HepG2 (cell line): Measurements from ENCODE around the gene CFAP97. TPM values are rescaled to one million over a fixed set of nuclear protein-coding genes. Genes with fewer than 3 reads are reported as not detected.
A peak's percentile ranks its signal among the peaks of the same experiment; 100 is the strongest.

Experiments
- ATAC-seq: fragments of 200-7000 bp; cut with Tn5 transposase; 3 replicates; pipeline ENCODE4 v1.9.1; 2020; ENCODE audit warnings: mild to moderate bottlenecking, moderate library complexity
- BruUV-seq: library from RNA; stranded (reverse); fragments of 400-500 nt; replicated peaks from 2 replicates; lab custom pipeline; 2021; lab: Mats Ljungman, UMichigan
- CTCF ChIA-PET: fragments of 300-600 bp; formaldehyde crosslinking; extraction: SDS; loops from one replicate; lab custom pipeline; 2021; ENCODE audit warnings: low total read pairs, inconsistent platforms, low intra/inter-chr PET ratio; lab: Yijun Ruan, JAX
- POLR2A ChIA-PET: fragments of 350-600 bp; sonication (Branson Sonifier 250); formaldehyde crosslinking; loops from one replicate; lab custom pipeline; 2020; ENCODE audit warnings: antibody characterized with exemption, inconsistent platforms; lab: Yijun Ruan, JAX
- DNase-seq: peaks from one replicate; pipeline ENCODE4 v3.0.0-alpha.2; 2015; ENCODE audit warnings: low spot score
- FAIRE-seq: peaks from 3 replicates; lab custom pipeline; 2011; peaks lifted over from hg19 to GRCh38; lab: Jason Lieb, UNC
- H2AFZ ChIP-seq: one replicate; pipeline ENCODE4 v1.6.1; 2011; ENCODE audit warnings: low read length, inconsistent platforms
- H3K27ac ChIP-seq: fragments of 300-600 bp; 3 replicates; pipeline ENCODE4 v1.8.0; 2011; ENCODE audit warnings: mixed run types, mild to moderate bottlenecking, mixed read lengths, low read length, inconsistent platforms; ENCODE audit not compliant: insufficient read depth; ENCODE audit errors: extremely low read length
- H3K27me3 ChIP-seq, 2 experiments: fragments of 200-600 bp in 1 of 2; 2 replicates in 1 of 2; 3 replicates in 1 of 2; pipeline versions ENCODE4 v1.6.0 to v1.8.0; 2011; ENCODE audit warnings: low read length in 2 of 2, mild to moderate bottlenecking in 2 of 2, moderate library complexity in 2 of 2, inconsistent platforms in 1 of 2; ENCODE audit not compliant: insufficient read depth in 2 of 2, control insufficient read depth in 1 of 2
- H3K36me3 ChIP-seq, 2 experiments: fragments of 200-600 bp in 1 of 2; replicated peaks in 1 of 2; 2 replicates in 1 of 2; 3 replicates in 1 of 2; pipeline versions ENCODE4 v1.5.1 to v1.8.0; 2011; ENCODE audit warnings: low read length in 2 of 2, inconsistent platforms in 1 of 2; ENCODE audit not compliant: insufficient read depth in 2 of 2, control insufficient read depth in 1 of 2
- H3K4me1 ChIP-seq: 2 replicates; pipeline ENCODE4 v1.5.1; 2012; ENCODE audit warnings: low read length, inconsistent platforms; ENCODE audit not compliant: insufficient read depth
- H3K4me2 ChIP-seq: 2 replicates; pipeline ENCODE4 v1.6.0; 2011; ENCODE audit warnings: low read depth, low read length, inconsistent platforms
- H3K4me3 ChIP-seq, 3 experiments: fragments of 200-600 bp in 1 of 3; sonication (generic), shearing (Covaris generic) in 1 of 3; replicated peaks in 1 of 3; 2 replicates each; pipeline ENCODE4 v1.5.1; 2011 to 2016; ENCODE audit warnings: low read length in 3 of 3, inconsistent platforms in 2 of 3, low read depth in 2 of 3, mild to moderate bottlenecking in 2 of 3, control low read depth in 1 of 3, mixed read lengths in 1 of 3; ENCODE audit not compliant: insufficient read depth in 1 of 3
- H3K79me2 ChIP-seq: one replicate; pipeline ENCODE4 v1.6.1; 2011; ENCODE audit warnings: low read length, inconsistent platforms; ENCODE audit not compliant: insufficient read depth
- H3K9ac ChIP-seq: 2 replicates; pipeline ENCODE4 v1.6.0; 2011; ENCODE audit warnings: mild to moderate bottlenecking, low read depth, low read length, inconsistent platforms; ENCODE audit not compliant: insufficient read depth
- H3K9me3 ChIP-seq: 2 replicates; pipeline ENCODE4 v1.5.1; 2012; ENCODE audit warnings: mild to moderate bottlenecking, low read length
- H4K20me1 ChIP-seq: 2 replicates; pipeline ENCODE4 v1.6.0; 2011; ENCODE audit warnings: inconsistent platforms, mild to moderate bottlenecking, low read length, moderate library complexity; ENCODE audit not compliant: insufficient read depth
- CBFB ChIP-seq: sonication (generic); formaldehyde crosslinking; IDR thresholded peaks from 2 replicates; pipeline ENCODE4 v1.4.0; 2020; ENCODE audit warnings: missing genetic modification reagents
- HOXA3 ChIP-seq: sonication (generic); formaldehyde crosslinking; IDR thresholded peaks from 2 replicates; pipeline ENCODE4 v1.5.0; 2020; ENCODE audit warnings: missing genetic modification reagents
- NFIB ChIP-seq: sonication (generic); formaldehyde crosslinking; IDR thresholded peaks from 2 replicates; pipeline ENCODE4 v1.9.0; 2021; ENCODE audit warnings: missing genetic modification reagents, mild to moderate bottlenecking, borderline replicate concordance
- NR2F1 ChIP-seq, 2 experiments: fragments of 450-650 bp in 1 of 2; formaldehyde crosslinking in 1 of 2; IDR thresholded peaks; 2 replicates each; pipeline versions ENCODE4 v1.5.0 to v1.6.1; 2016 to 2020; ENCODE audit warnings: mild to moderate bottlenecking in 1 of 2, missing compliant biosample characterization in 1 of 2, missing genetic modification reagents in 1 of 2, moderate library complexity in 1 of 2
- RFX3 ChIP-seq: IDR thresholded peaks from 2 replicates; pipeline ENCODE4 v1.6.1; 2016; ENCODE audit warnings: missing biosample characterization, missing genetic modification reagents
- SETDB1 ChIP-seq: sonication (generic); formaldehyde crosslinking; IDR thresholded peaks from 2 replicates; pipeline ENCODE4 v1.5.1; 2020; ENCODE audit warnings: missing genetic modification reagents, mild to moderate bottlenecking, borderline replicate concordance
- SIX1 ChIP-seq: sonication (generic); formaldehyde crosslinking; IDR thresholded peaks from 2 replicates; pipeline ENCODE4 v1.4.0; 2020; ENCODE audit warnings: missing genetic modification reagents, borderline replicate concordance
- ZKSCAN8 ChIP-seq: IDR thresholded peaks from 2 replicates; pipeline ENCODE4 v1.6.1; 2016; ENCODE audit warnings: borderline replicate concordance, missing genetic modification reagents, missing compliant biosample characterization
- ZNF160 ChIP-seq: sonication (generic); formaldehyde crosslinking; IDR thresholded peaks from 2 replicates; pipeline ENCODE4 v1.8.0; 2022; ENCODE audit warnings: mild to moderate bottlenecking, inconsistent platforms, missing genetic modification reagents
- ZNF20 ChIP-seq: sonication (generic); formaldehyde crosslinking; IDR thresholded peaks from 2 replicates; pipeline ENCODE4 v1.4.0; 2020; ENCODE audit warnings: mild to moderate bottlenecking, moderate library complexity, missing genetic modification reagents
- ZNF367 ChIP-seq: sonication (generic); formaldehyde crosslinking; IDR thresholded peaks from 2 replicates; pipeline ENCODE4 v1.4.0; 2020; ENCODE audit warnings: missing genetic modification reagents, borderline replicate concordance
- ZNF432 ChIP-seq: sonication (generic); formaldehyde crosslinking; IDR thresholded peaks from 2 replicates; pipeline ENCODE4 v1.5.0; 2020; ENCODE audit warnings: missing genetic modification reagents, mild to moderate bottlenecking, borderline replicate concordance
- ZNF782 ChIP-seq: sonication (generic); formaldehyde crosslinking; IDR thresholded peaks from 2 replicates; pipeline ENCODE4 v1.4.0; 2020; ENCODE audit warnings: missing genetic modification reagents, mild to moderate bottlenecking, borderline replicate concordance
- WGBS: methylation state at CpG from one replicate; pipeline ENCODE4 v1.1.6; 2017; ENCODE audit warnings: low lambda C conversion rate; 5-methylcytosine and 5-hydroxymethylcytosine counted together
- in situ Hi-C: cut with HindIII; loops from 2 replicates; pipeline ENCODE4 v1.10.0; 2017; ENCODE audit warnings: low pct_unique_long_range_greater_than_20kb; ENCODE audit not compliant: extremely low pct_ligation_motif_present
- intact Hi-C: fragments of 100-400 bp; cut with micrococcal nuclease; formaldehyde crosslinking; loops from one replicate; pipeline ENCODE4 v1.10.0; 2022; ENCODE audit not compliant: unreplicated experiment
- polyA plus RNA-seq, 8 experiments: library from polyadenylated mRNA; depleted of rRNA in 3 of 8; stranded (reverse) in 7 of 8; unstranded in 1 of 8; fragments of >200 nt; fragmentation: Illumina TruSeq in 4 of 8; extraction: Trizol in 4 of 8; gene quantifications; 2 replicates each; pipeline versions ENCODE4 v1.2.1 to v1.2.3, GENCODE V29; 2011 to 2016; ENCODE audit warnings: low read depth in 4 of 8, missing spikeins in 1 of 8, mixed read lengths in 1 of 8; ENCODE audit not compliant: insufficient read depth in 1 of 8
- total RNA-seq, 5 experiments: library from RNA; depleted of rRNA; stranded (reverse); fragments of >200 nt; fragmentation: Illumina TruSeq; extraction: Trizol; gene quantifications; 2 replicates each; pipeline ENCODE4 v1.2.3, GENCODE V29; 2016; ENCODE audit warnings: low read depth in 1 of 5
- TF ChIP-seq, protein P1 (sequence below): sonication (generic); formaldehyde crosslinking; IDR thresholded peaks from 2 replicates; pipeline ENCODE4 v1.4.0; 2020; ENCODE audit warnings: low read depth, missing genetic modification reagents
- TF ChIP-seq, protein P2 (sequence below): sonication (generic); formaldehyde crosslinking; IDR thresholded peaks from 2 replicates; pipeline ENCODE4 v1.5.1; 2020; ENCODE audit warnings: mild to moderate bottlenecking, moderate library complexity, missing genetic modification reagents
- TF ChIP-seq, protein P3 (sequence below): sonication (generic); formaldehyde crosslinking; IDR thresholded peaks from 2 replicates; pipeline ENCODE4 v1.4.0; 2020; ENCODE audit warnings: missing genetic modification reagents

The CFAP97 gene
- total and polyA plus RNA-seq, 2 of the 13 experiments (the other 11 are each of a cell fraction or from before 2014, with no cell fraction given) = 32.1 to 44.4 TPM

DNA sequence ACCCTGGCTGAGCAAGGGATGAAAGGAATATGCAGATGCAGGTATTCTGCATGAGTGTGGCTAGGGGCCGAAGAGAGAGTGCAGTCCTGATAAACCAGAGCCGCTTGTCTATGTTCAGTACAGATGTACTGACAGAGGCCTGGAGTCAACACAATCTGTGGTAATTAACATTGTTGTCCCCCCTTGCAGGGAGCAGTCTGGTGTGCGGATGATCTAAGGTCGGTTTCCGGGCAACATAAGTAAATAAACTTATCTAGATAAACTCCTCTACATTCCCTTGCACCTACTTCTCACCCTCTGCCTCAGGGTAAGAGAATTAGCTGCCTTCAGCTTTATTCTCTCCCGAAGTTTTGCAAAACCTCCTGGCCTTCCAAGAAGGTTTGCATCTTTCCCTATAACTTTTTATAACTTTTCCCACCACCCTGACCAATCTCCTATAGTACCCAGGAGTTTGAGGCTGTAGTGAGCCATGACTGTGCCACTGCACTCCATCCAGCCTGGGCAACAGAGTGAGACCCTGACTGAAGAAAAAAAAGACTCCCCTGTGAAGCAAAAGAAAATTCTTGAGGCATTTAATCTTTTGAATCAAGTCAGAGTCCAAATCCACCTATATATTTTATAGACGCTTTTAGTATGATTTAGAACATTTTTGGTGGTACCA, 32.2 kb upstream of the CFAP97 start:
- no peaks in the 10 kb centered on the region for H3K36me3 ChIP-seq
- ATAC-seq = peak; percentile 100
- H4K20me1 ChIP-seq = peaks cover 14% of the 10 kb centered on the region
- peaks cover 33% of the 10 kb centered on the region for H3K79me2 ChIP-seq
- POLR2A ChIA-PET = no interaction called here
- peaks cover 18% of the 10 kb centered on the region for H3K4me1 ChIP-seq
- H3K27me3 ChIP-seq = no peaks in the 10 kb centered on the region
- no peak overlapping the region for H2AFZ ChIP-seq
- peak; percentile 76 for FAIRE-seq
- 26% methylated on average over 4 of the region's 7 CpGs for WGBS
- CTCF ChIA-PET = no interaction called here
- H3K27ac ChIP-seq = peak overlapping the region; percentile 61
- H3K4me3 ChIP-seq = peak overlapping the region in 1 of 3 experiments; percentile 7; a peak in 1 of 6 replicates
- H3K4me2 ChIP-seq = peak overlapping the region; percentile 65
- in situ Hi-C loops = no loop called here
- peaks cover 11% of the 10 kb centered on the region for H3K9me3 ChIP-seq
- 0 out of 2 replicates have a peak overlapping the region, but pooled peaks have one; percentile 29 for H3K9ac ChIP-seq
- DNase-seq = peak; percentile 85
- BruUV-seq = no TSS peak
- intact Hi-C loops = no loop called here
- no peak for TF ChIP-seq NFIB
- TF ChIP-seq ZNF160 (CRISPR knock-in tag) = no peak
- no peak for TF ChIP-seq ZNF432 (CRISPR knock-in tag)
- TF ChIP-seq NR2F1 (CRISPR knock-in tag; IDR thresholded peaks at IDR 0.05) = no peak
- TF ChIP-seq HOXA3 (CRISPR knock-in tag) = no peak
- TF ChIP-seq ZNF782 = no peak
- TF ChIP-seq ZNF367 (CRISPR knock-in tag) = no peak
- no peak for TF ChIP-seq SETDB1 (CRISPR knock-in tag)
- TF ChIP-seq, protein P1, sequence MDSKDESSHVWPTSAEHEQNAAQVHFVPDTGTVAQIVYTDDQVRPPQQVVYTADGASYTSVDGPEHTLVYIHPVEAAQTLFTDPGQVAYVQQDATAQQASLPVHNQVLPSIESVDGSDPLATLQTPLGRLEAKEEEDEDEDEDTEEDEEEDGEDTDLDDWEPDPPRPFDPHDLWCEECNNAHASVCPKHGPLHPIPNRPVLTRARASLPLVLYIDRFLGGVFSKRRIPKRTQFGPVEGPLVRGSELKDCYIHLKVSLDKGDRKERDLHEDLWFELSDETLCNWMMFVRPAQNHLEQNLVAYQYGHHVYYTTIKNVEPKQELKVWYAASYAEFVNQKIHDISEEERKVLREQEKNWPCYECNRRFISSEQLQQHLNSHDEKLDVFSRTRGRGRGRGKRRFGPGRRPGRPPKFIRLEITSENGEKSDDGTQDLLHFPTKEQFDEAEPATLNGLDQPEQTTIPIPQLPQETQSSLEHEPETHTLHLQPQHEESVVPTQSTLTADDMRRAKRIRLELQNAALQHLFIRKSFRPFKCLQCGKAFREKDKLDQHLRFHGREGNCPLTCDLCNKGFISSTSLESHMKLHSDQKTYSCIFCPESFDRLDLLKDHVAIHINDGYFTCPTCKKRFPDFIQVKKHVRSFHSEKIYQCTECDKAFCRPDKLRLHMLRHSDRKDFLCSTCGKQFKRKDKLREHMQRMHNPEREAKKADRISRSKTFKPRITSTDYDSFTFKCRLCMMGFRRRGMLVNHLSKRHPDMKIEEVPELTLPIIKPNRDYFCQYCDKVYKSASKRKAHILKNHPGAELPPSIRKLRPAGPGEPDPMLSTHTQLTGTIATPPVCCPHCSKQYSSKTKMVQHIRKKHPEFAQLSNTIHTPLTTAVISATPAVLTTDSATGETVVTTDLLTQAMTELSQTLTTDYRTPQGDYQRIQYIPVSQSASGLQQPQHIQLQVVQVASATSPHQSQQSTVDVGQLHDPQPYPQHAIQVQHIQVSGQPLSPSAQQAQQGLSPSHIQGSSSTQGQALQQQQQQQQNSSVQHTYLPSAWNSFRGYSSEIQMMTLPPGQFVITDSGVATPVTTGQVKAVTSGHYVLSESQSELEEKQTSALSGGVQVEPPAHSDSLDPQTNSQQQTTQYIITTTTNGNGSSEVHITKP (CRISPR knock-in tag) = no peak
- no peak for TF ChIP-seq ZNF20
- peak; percentile 48; the same call in 1 of the 2 replicates for TF ChIP-seq RFX3 (CRISPR knock-in tag)
- TF ChIP-seq, protein P2, sequence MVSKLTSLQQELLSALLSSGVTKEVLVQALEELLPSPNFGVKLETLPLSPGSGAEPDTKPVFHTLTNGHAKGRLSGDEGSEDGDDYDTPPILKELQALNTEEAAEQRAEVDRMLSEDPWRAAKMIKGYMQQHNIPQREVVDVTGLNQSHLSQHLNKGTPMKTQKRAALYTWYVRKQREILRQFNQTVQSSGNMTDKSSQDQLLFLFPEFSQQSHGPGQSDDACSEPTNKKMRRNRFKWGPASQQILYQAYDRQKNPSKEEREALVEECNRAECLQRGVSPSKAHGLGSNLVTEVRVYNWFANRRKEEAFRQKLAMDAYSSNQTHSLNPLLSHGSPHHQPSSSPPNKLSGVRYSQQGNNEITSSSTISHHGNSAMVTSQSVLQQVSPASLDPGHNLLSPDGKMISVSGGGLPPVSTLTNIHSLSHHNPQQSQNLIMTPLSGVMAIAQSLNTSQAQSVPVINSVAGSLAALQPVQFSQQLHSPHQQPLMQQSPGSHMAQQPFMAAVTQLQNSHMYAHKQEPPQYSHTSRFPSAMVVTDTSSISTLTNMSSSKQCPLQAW (CRISPR knock-in tag) = no peak
- TF ChIP-seq ZKSCAN8 (CRISPR knock-in tag) = no peak
- TF ChIP-seq SIX1 (CRISPR knock-in tag) = no peak
- TF ChIP-seq, protein P3, sequence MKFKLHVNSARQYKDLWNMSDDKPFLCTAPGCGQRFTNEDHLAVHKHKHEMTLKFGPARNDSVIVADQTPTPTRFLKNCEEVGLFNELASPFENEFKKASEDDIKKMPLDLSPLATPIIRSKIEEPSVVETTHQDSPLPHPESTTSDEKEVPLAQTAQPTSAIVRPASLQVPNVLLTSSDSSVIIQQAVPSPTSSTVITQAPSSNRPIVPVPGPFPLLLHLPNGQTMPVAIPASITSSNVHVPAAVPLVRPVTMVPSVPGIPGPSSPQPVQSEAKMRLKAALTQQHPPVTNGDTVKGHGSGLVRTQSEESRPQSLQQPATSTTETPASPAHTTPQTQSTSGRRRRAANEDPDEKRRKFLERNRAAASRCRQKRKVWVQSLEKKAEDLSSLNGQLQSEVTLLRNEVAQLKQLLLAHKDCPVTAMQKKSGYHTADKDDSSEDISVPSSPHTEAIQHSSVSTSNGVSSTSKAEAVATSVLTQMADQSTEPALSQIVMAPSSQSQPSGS (CRISPR knock-in tag) = no peak
- no peak for TF ChIP-seq CBFB (CRISPR knock-in tag)
